ENCODE results near the gene ARNT2.

Gene ARNT2

GRCh38 chr15:80492409-80492808 lies 88.2 kb downstream of the ARNT2 start:
- Histone ChIP-seq H3K27ac (no peak overlapping the region), H3K36me3 (replicated peaks) (no peaks in the 10 kb centered on the region), H3K27me3 (replicated peaks) (no peaks in the 10 kb centered on the region), H3K4me3 (ENCODE audit: low read depth, low read length) (no peak overlapping the region)
- no peak for DNase-seq
- in situ Hi-C loops (cut with HindIII; ENCODE audit: low pct_ligation_motif_present, low sequenced_read_pairs) = no loop called here
- TF ChIP-seq, protein P1, sequence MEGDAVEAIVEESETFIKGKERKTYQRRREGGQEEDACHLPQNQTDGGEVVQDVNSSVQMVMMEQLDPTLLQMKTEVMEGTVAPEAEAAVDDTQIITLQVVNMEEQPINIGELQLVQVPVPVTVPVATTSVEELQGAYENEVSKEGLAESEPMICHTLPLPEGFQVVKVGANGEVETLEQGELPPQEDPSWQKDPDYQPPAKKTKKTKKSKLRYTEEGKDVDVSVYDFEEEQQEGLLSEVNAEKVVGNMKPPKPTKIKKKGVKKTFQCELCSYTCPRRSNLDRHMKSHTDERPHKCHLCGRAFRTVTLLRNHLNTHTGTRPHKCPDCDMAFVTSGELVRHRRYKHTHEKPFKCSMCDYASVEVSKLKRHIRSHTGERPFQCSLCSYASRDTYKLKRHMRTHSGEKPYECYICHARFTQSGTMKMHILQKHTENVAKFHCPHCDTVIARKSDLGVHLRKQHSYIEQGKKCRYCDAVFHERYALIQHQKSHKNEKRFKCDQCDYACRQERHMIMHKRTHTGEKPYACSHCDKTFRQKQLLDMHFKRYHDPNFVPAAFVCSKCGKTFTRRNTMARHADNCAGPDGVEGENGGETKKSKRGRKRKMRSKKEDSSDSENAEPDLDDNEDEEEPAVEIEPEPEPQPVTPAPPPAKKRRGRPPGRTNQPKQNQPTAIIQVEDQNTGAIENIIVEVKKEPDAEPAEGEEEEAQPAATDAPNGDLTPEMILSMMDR (IDR thresholded peaks at IDR 0.05; ENCODE audit: low read depth, low read length, missing control alignments) = no peak

GRCh38 chr15:80492874-80493273 lies 88.7 kb downstream of the ARNT2 start:
- Histone ChIP-seq H3K4me3 (ENCODE audit: low read depth, low read length) (no peak overlapping the region), H3K36me3 (replicated peaks) (no peaks in the 10 kb centered on the region), H3K27me3 (replicated peaks) (no peaks in the 10 kb centered on the region), H3K27ac (no peak overlapping the region)
- in situ Hi-C loops (cut with HindIII; ENCODE audit: low pct_ligation_motif_present, low sequenced_read_pairs) = no loop called here
- no peak for DNase-seq
- TF ChIP-seq, protein P1 (IDR thresholded peaks at IDR 0.05; ENCODE audit: low read depth, low read length, missing control alignments) = no peak

DNA sequence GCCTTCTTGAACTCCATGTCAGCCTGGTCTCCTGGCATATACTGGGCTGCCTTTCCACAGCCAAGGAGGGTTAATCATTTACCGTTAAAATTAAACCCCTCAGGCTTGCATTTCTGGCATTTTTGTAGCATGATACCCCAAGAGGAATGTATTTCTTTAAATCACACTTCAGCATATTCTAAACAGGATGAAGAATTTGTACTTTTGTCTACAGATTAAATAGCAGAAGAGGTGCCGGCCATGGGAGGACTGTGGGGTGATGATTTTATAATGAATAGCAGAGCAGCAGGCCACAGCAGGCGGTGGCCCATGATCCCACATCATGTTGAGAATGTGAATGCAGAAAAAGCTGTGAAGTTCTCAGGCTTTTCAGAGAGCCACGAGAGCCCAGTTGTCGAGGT lies 90.2 kb downstream of the ARNT2 start:
- in situ Hi-C loops (cut with HindIII; ENCODE audit: low pct_ligation_motif_present, low sequenced_read_pairs) = no loop called here
- TF ChIP-seq, protein P1 (IDR thresholded peaks at IDR 0.05; ENCODE audit: low read depth, low read length, missing control alignments) = no peak
- no peak overlapping the region for H3K27ac ChIP-seq
- no peaks in the 10 kb centered on the region for H3K36me3 ChIP-seq (replicated peaks)
- no peaks in the 10 kb centered on the region for H3K27me3 ChIP-seq (replicated peaks)
- H3K4me3 ChIP-seq (ENCODE audit: low read depth, low read length) = no peak overlapping the region
- DNase-seq = peak; percentile 43

DNA sequence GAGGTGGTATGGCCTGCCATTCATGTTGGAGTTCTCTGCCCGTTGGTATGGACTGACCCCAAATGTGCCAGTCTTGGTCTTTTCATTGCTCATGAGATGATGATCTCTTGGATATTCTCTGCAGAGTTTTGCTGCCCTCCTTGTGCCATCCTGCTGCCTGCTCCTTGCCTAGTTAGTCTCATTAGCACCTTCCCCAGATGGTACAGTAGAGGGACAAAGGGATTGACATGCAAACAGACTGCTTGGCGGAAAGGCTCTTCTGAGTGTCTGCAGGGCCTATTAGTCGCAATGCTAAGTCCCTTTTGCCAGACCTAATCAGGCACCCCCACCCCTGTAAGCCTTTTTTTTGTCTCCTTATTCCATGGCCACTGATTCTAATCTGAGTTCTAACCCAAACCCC lies 90.6 kb downstream of the ARNT2 start:
- Histone ChIP-seq H3K27ac (no peak overlapping the region), H3K4me3 (ENCODE audit: low read depth, low read length) (no peak overlapping the region), H3K36me3 (replicated peaks) (no peaks in the 10 kb centered on the region), H3K27me3 (replicated peaks) (no peaks in the 10 kb centered on the region)
- in situ Hi-C loops (cut with HindIII; ENCODE audit: low pct_ligation_motif_present, low sequenced_read_pairs) = no loop called here
- DNase-seq = no peak
- TF ChIP-seq, protein P1 (IDR thresholded peaks at IDR 0.05; ENCODE audit: low read depth, low read length, missing control alignments) = no peak

GRCh38 chr15:80495401-80495942 lies 91.3 kb downstream of the ARNT2 start:
- TF ChIP-seq, protein P1 (IDR thresholded peaks at IDR 0.05; ENCODE audit: low read depth, low read length, missing control alignments) = no peak
- H3K36me3 ChIP-seq (replicated peaks) = no peaks in the 10 kb centered on the region
- no peak overlapping the region for H3K4me3 ChIP-seq (ENCODE audit: low read depth, low read length)
- no peaks in the 10 kb centered on the region for H3K27me3 ChIP-seq (replicated peaks)
- no peak for DNase-seq
- H3K27ac ChIP-seq = no peak overlapping the region
- in situ Hi-C loops (cut with HindIII; ENCODE audit: low pct_ligation_motif_present, low sequenced_read_pairs) = no loop called here

GRCh38 chr15:80496096-80496495 lies 91.9 kb downstream of the ARNT2 start:
- Histone ChIP-seq H3K27ac (no peak overlapping the region), H3K27me3 (replicated peaks) (no peaks in the 10 kb centered on the region), H3K4me3 (ENCODE audit: low read depth, low read length) (no peak overlapping the region), H3K36me3 (replicated peaks) (no peaks in the 10 kb centered on the region)
- DNase-seq = no peak
- TF ChIP-seq, protein P1 (IDR thresholded peaks at IDR 0.05; ENCODE audit: low read depth, low read length, missing control alignments) = no peak
- in situ Hi-C loops (cut with HindIII; ENCODE audit: low pct_ligation_motif_present, low sequenced_read_pairs) = no loop called here
